ENCODE measurements around the gene SYT17.

The SYT17 gene

GRCh38 chr16:19278403-19278802 is 110.4 kb downstream of the SYT17 start:
- H3K4me1 ChIP-seq (ENCODE audit: control insufficient read depth in 1 of 2, insufficient read depth in 2 of 2, low read length in 2 of 2): no peaks in the 10 kb centered on the region
- DNase-seq: no peak
- no peak overlapping the region for H3K4me3 ChIP-seq (ENCODE audit: low read depth, low read length)
- no peak overlapping the region for H3K4me2 ChIP-seq (ENCODE audit: low read length)
- no peak overlapping the region for H3K9ac ChIP-seq (ENCODE audit: low read length)
- no peak overlapping the region for H2BK120ac ChIP-seq (ENCODE audit: insufficient read depth, low read length, poor library complexity)
- no peaks in the 10 kb centered on the region for H3K36me3 ChIP-seq (ENCODE audit: control insufficient read depth in 1 of 2, insufficient read depth in 2 of 2, low read length in 2 of 2)
- no peaks in the 10 kb centered on the region for H3K79me1 ChIP-seq (ENCODE audit: low read length)
- H4K12ac ChIP-seq (ENCODE audit: low read depth, low read length): no peak overlapping the region
- no peaks in the 10 kb centered on the region for H3K27me3 ChIP-seq (ENCODE audit: insufficient read depth, low read length)
- H4K8ac ChIP-seq (ENCODE audit: low read depth, low read length): no peak overlapping the region
- no peak overlapping the region for H3K14ac ChIP-seq (ENCODE audit: low read length)
- no peak overlapping the region for H3K23ac ChIP-seq (ENCODE audit: low read length)
- no CpG with 5 or more reads among the region's 2 CpGs for WGBS (ENCODE audit: extremely low coverage, insufficient coverage, insufficient read length)
- no peaks in the 10 kb centered on the region for H3K9me3 ChIP-seq (ENCODE audit: insufficient read depth, low read depth, low read length)
- no peak overlapping the region for H2BK12ac ChIP-seq (ENCODE audit: low read length)
- no peak overlapping the region for H3K27ac ChIP-seq (ENCODE audit: low read depth, low read length)
- H3K4ac ChIP-seq (ENCODE audit: low read depth, low read length): no peak overlapping the region
- no peak overlapping the region for H2BK5ac ChIP-seq (ENCODE audit: low read depth, low read length, poor library complexity)
- no peak overlapping the region for H4K91ac ChIP-seq (ENCODE audit: low read depth, low read length)
- no peaks in the 10 kb centered on the region for H3K79me2 ChIP-seq (ENCODE audit: control insufficient read depth, insufficient read depth, low read length, poor library complexity)
- no peak overlapping the region for H2AK5ac ChIP-seq (ENCODE audit: low read length)
- H3K18ac ChIP-seq (ENCODE audit: low read length): no peak overlapping the region
- no peak overlapping the region for H2AFZ ChIP-seq (ENCODE audit: insufficient read depth, low read length, poor library complexity)

DNA sequence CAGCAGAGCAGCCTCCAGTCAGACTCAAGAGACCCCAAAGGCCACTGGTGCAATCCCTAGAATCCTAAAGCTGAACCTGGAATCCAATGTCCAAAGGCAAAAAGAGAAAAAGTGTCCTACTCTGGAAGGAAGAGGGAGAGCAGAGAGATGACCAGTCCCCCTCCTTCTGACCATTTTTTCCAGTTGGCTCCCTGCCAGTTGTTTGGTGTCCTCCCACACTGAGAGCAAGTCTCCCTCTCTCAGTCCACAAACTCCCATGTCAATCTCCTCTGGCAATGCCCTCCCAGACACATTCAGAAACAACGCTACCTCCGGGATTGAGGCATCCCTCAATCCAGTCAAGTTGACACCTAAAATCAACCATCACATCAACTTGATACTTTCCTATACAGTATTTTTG is 113.2 kb downstream of the SYT17 start:
- WGBS (ENCODE audit: extremely low coverage, insufficient coverage, insufficient read length): no CpG with 5 or more reads among the region's 2 CpGs
- Histone ChIP-seq H3K4me2 (ENCODE audit: low read length) (no peak overlapping the region), H2AFZ (ENCODE audit: insufficient read depth, low read length, poor library complexity) (no peak overlapping the region), H3K79me2 (ENCODE audit: control insufficient read depth, insufficient read depth, low read length, poor library complexity) (no peaks in the 10 kb centered on the region), H3K9me3 (ENCODE audit: insufficient read depth, low read depth, low read length) (no peaks in the 10 kb centered on the region), H3K79me1 (ENCODE audit: low read length) (no peaks in the 10 kb centered on the region), H3K27ac (ENCODE audit: low read depth, low read length) (no peak overlapping the region), H3K27me3 (ENCODE audit: insufficient read depth, low read length) (no peaks in the 10 kb centered on the region), H3K14ac (ENCODE audit: low read length) (no peak overlapping the region), H2BK12ac (ENCODE audit: low read length) (no peak overlapping the region), H2BK5ac (ENCODE audit: low read depth, low read length, poor library complexity) (no peak overlapping the region), H4K8ac (ENCODE audit: low read depth, low read length) (no peak overlapping the region), H4K12ac (ENCODE audit: low read depth, low read length) (no peak overlapping the region), H2AK5ac (ENCODE audit: low read length) (no peak overlapping the region), H3K4me3 (ENCODE audit: low read depth, low read length) (no peak overlapping the region), H3K18ac (ENCODE audit: low read length) (no peak overlapping the region), H4K91ac (ENCODE audit: low read depth, low read length) (no peak overlapping the region), H3K9ac (ENCODE audit: low read length) (no peak overlapping the region), H3K4ac (ENCODE audit: low read depth, low read length) (no peak overlapping the region), H3K4me1 (ENCODE audit: control insufficient read depth in 1 of 2, insufficient read depth in 2 of 2, low read length in 2 of 2) (no peaks in the 10 kb centered on the region), H3K23ac (ENCODE audit: low read length) (no peak overlapping the region), H2BK120ac (ENCODE audit: insufficient read depth, low read length, poor library complexity) (no peak overlapping the region), H3K36me3 (ENCODE audit: control insufficient read depth in 1 of 2, insufficient read depth in 2 of 2, low read length in 2 of 2) (no peaks in the 10 kb centered on the region)
- no peak for DNase-seq

- Histone ChIP-seq H3K79me1 (ENCODE audit: low read length) (no peaks in the 10 kb centered on the region), H4K91ac (ENCODE audit: low read depth, low read length) (no peak overlapping the region), H2BK120ac (ENCODE audit: insufficient read depth, low read length, poor library complexity) (no peak overlapping the region), H3K4me1 (ENCODE audit: control insufficient read depth in 1 of 2, insufficient read depth in 2 of 2, low read length in 2 of 2) (no peaks in the 10 kb centered on the region), H3K23ac (ENCODE audit: low read length) (no peak overlapping the region), H3K4me2 (ENCODE audit: low read length) (no peak overlapping the region), H3K27me3 (ENCODE audit: insufficient read depth, low read length) (no peaks in the 10 kb centered on the region), H2AFZ (ENCODE audit: insufficient read depth, low read length, poor library complexity) (no peak overlapping the region), H3K4me3 (ENCODE audit: low read depth, low read length) (no peak overlapping the region), H3K14ac (ENCODE audit: low read length) (no peak overlapping the region), H3K79me2 (ENCODE audit: control insufficient read depth, insufficient read depth, low read length, poor library complexity) (no peaks in the 10 kb centered on the region), H3K18ac (ENCODE audit: low read length) (no peak overlapping the region), H2BK12ac (ENCODE audit: low read length) (no peak overlapping the region), H4K12ac (ENCODE audit: low read depth, low read length) (no peak overlapping the region), H3K9me3 (ENCODE audit: insufficient read depth, low read depth, low read length) (no peaks in the 10 kb centered on the region), H3K4ac (ENCODE audit: low read depth, low read length) (no peak overlapping the region), H4K8ac (ENCODE audit: low read depth, low read length) (no peak overlapping the region), H3K9ac (ENCODE audit: low read length) (no peak overlapping the region), H3K36me3 (ENCODE audit: control insufficient read depth in 1 of 2, insufficient read depth in 2 of 2, low read length in 2 of 2) (no peaks in the 10 kb centered on the region), H2BK5ac (ENCODE audit: low read depth, low read length, poor library complexity) (no peak overlapping the region), H2AK5ac (ENCODE audit: low read length) (no peak overlapping the region), H3K27ac (ENCODE audit: low read depth, low read length) (no peak overlapping the region)
- WGBS (ENCODE audit: extremely low coverage, insufficient coverage, insufficient read length): no CpG with 5 or more reads among the region's 3 CpGs
- no peak for DNase-seq
These were observed 114.1 kb downstream of the SYT17 start for GRCh38 chr16:19282101-19282500.

GRCh38 chr16:19283637-19284036 is 115.6 kb downstream of the SYT17 start:
- no peaks in the 10 kb centered on the region for H3K79me2 ChIP-seq (ENCODE audit: control insufficient read depth, insufficient read depth, low read length, poor library complexity)
- H4K91ac ChIP-seq (ENCODE audit: low read depth, low read length): no peak overlapping the region
- H2AFZ ChIP-seq (ENCODE audit: insufficient read depth, low read length, poor library complexity): no peak overlapping the region
- no peak overlapping the region for H3K14ac ChIP-seq (ENCODE audit: low read length)
- no peak overlapping the region for H3K18ac ChIP-seq (ENCODE audit: low read length)
- no peaks in the 10 kb centered on the region for H3K9me3 ChIP-seq (ENCODE audit: insufficient read depth, low read depth, low read length)
- H2BK5ac ChIP-seq (ENCODE audit: low read depth, low read length, poor library complexity): no peak overlapping the region
- no peaks in the 10 kb centered on the region for H3K27me3 ChIP-seq (ENCODE audit: insufficient read depth, low read length)
- H3K4me3 ChIP-seq (ENCODE audit: low read depth, low read length): no peak overlapping the region
- no peak overlapping the region for H3K9ac ChIP-seq (ENCODE audit: low read length)
- H3K27ac ChIP-seq (ENCODE audit: low read depth, low read length): no peak overlapping the region
- no peak overlapping the region for H2BK12ac ChIP-seq (ENCODE audit: low read length)
- no CpG with 5 or more reads among the region's 2 CpGs for WGBS (ENCODE audit: extremely low coverage, insufficient coverage, insufficient read length)
- no peak overlapping the region for H3K4ac ChIP-seq (ENCODE audit: low read depth, low read length)
- H3K36me3 ChIP-seq (ENCODE audit: control insufficient read depth in 1 of 2, insufficient read depth in 2 of 2, low read length in 2 of 2): no peaks in the 10 kb centered on the region
- H3K4me2 ChIP-seq (ENCODE audit: low read length): no peak overlapping the region
- H4K12ac ChIP-seq (ENCODE audit: low read depth, low read length): no peak overlapping the region
- H4K8ac ChIP-seq (ENCODE audit: low read depth, low read length): no peak overlapping the region
- H3K4me1 ChIP-seq (ENCODE audit: control insufficient read depth in 1 of 2, insufficient read depth in 2 of 2, low read length in 2 of 2): no peaks in the 10 kb centered on the region
- DNase-seq: peak in 1 of 2 donors; percentile 9
- no peak overlapping the region for H3K23ac ChIP-seq (ENCODE audit: low read length)
- no peaks in the 10 kb centered on the region for H3K79me1 ChIP-seq (ENCODE audit: low read length)
- H2BK120ac ChIP-seq (ENCODE audit: insufficient read depth, low read length, poor library complexity): no peak overlapping the region
- H2AK5ac ChIP-seq (ENCODE audit: low read length): no peak overlapping the region

Measured in trophoblast cell (in vitro differentiated cells and primary cell).